A549 (cell line): ENCODE data around the gene NENF. TPM values are rescaled to one million over a fixed set of nuclear protein-coding genes. Genes with fewer than 3 reads are reported as not detected.

Source experiments
- ATAC-seq, 2 experiments: fragments of 200-7000 bp in 1 of 2; fragments of >200 bp in 1 of 2; cut with Nextera tagmentation in 1 of 2; cut with Tn5 transposase in 1 of 2; 3 replicates each; pipeline versions ENCODE4 v1.8.0 to v1.9.1; 2018 to 2020; ENCODE audit warnings: mild to moderate bottlenecking in 1 of 2, moderate library complexity in 1 of 2
- CTCF ChIA-PET: fragments of 300-600 bp; sonication (Branson Sonifier 250); formaldehyde crosslinking; extraction: SDS; loops from one replicate; lab custom pipeline; 2021; ENCODE audit warnings: antibody characterized with exemption, inconsistent platforms; lab: Yijun Ruan, JAX
- POLR2A ChIA-PET: fragments of 350-600 bp; formaldehyde crosslinking; extraction: SDS; loops from one replicate; lab custom pipeline; 2021; ENCODE audit warnings: antibody characterized with exemption, inconsistent platforms; lab: Yijun Ruan, JAX
- DNase-seq, 2 experiments: peaks; one replicate each; pipeline versions ENCODE4 v3.0.0 to v3.0.0-alpha.2; 2011 to 2016; ENCODE audit warnings: low read depth in 1 of 2, low spot score in 1 of 2
- FAIRE-seq: peaks from 2 replicates; lab custom pipeline; 2011; peaks lifted over from hg19 to GRCh38; lab: Jason Lieb, UNC
- H3K27ac ChIP-seq, 2 experiments: fragments of >200 bp; sonication (Bioruptor Twin); formaldehyde crosslinking; 3 replicates each; pipeline ENCODE4 v1.5.1; 2016 to 2017
- H3K4me1 ChIP-seq: fragments of >200 bp; sonication (Bioruptor Twin); formaldehyde crosslinking; 3 replicates; pipeline ENCODE4 v1.6.1; 2016
- H3K4me2 ChIP-seq: fragments of >200 bp; sonication (Bioruptor Twin); formaldehyde crosslinking; 3 replicates; pipeline ENCODE4 v1.6.1; 2016
- H3K4me3 ChIP-seq: fragments of >200 bp; sonication (Bioruptor Twin); formaldehyde crosslinking; 3 replicates; pipeline ENCODE4 v1.5.1; 2016
- H3K9me3 ChIP-seq: fragments of >200 bp; sonication (Bioruptor Twin); formaldehyde crosslinking; 3 replicates; pipeline ENCODE4 v1.6.1; 2016
- CHD2 ChIP-seq: fragments of 150-350 bp; IDR thresholded peaks from 2 replicates; pipeline ENCODE4 v1.6.1; 2014; ENCODE audit warnings: low read length; ENCODE audit not compliant: partially characterized antibody
- EHMT2 ChIP-seq: fragments of 200-600 bp; sonication (generic); IDR thresholded peaks from 2 replicates; pipeline ENCODE4 v1.6.1; 2016; ENCODE audit warnings: antibody characterized with exemption, low read depth, mild to moderate bottlenecking, moderate library complexity
- FOSB ChIP-seq: fragments of 250-450 bp; sonication (Bioruptor Pico); IDR thresholded peaks from 2 replicates; pipeline ENCODE4 v1.5.0; 2020; ENCODE audit warnings: mild to moderate bottlenecking, moderate library complexity
- FOSL2 ChIP-seq, 2 experiments: fragments of 450-650 bp in 1 of 2; fragments of >200 bp in 1 of 2; sonication (Bioruptor Twin) in 1 of 2; formaldehyde crosslinking; IDR thresholded peaks; 2 replicates each; pipeline versions ENCODE4 v1.5.0 to v1.6.1; 2016 to 2020; ENCODE audit warnings: mild to moderate bottlenecking in 1 of 2, moderate library complexity in 1 of 2
- FOXS1 ChIP-seq: fragments of 250-450 bp; sonication (Bioruptor Pico); IDR thresholded peaks from 2 replicates; pipeline ENCODE4 v1.5.0; 2020; ENCODE audit warnings: mild to moderate bottlenecking, moderate library complexity
- HOXA7 ChIP-seq: fragments of 250-450 bp; sonication (Bioruptor Pico); IDR thresholded peaks from 2 replicates; pipeline ENCODE4 v1.5.0; 2020; ENCODE audit warnings: mild to moderate bottlenecking, moderate library complexity
- MYC ChIP-seq: IDR thresholded peaks from 2 replicates; pipeline ENCODE4 v1.6.1; 2012; ENCODE audit warnings: mild to moderate bottlenecking, inconsistent platforms, low read length, improper control_type of control experiment, borderline replicate concordance
- NPAS2 ChIP-seq: fragments of 250-450 bp; sonication (Bioruptor Pico); IDR thresholded peaks from 2 replicates; pipeline ENCODE4 v1.8.0; 2022; ENCODE audit warnings: mild to moderate bottlenecking, moderate library complexity, borderline replicate concordance
- PHF8 ChIP-seq: fragments of 200-600 bp; sonication (generic); IDR thresholded peaks from 2 replicates; pipeline ENCODE4 v1.6.1; 2016; ENCODE audit warnings: low read depth, mild to moderate bottlenecking, antibody characterized with exemption, moderate library complexity, borderline replicate concordance
- POLR2AphosphoS2 ChIP-seq: conservative IDR thresholded peaks from 2 replicates; pipeline ENCODE4 v1.6.1; 2012; ENCODE audit warnings: low read length, improper control_type of control experiment, inconsistent platforms
- RAD21 ChIP-seq, 2 experiments: fragments of >200 bp in 1 of 2; sonication (Bioruptor Twin) in 1 of 2; formaldehyde crosslinking in 1 of 2; IDR thresholded peaks in 1 of 2; conservative IDR thresholded peaks in 1 of 2; 2 replicates in 1 of 2; 3 replicates in 1 of 2; pipeline ENCODE4 v1.6.1; 2012 to 2018; ENCODE audit warnings: inconsistent platforms in 1 of 2
- RARB ChIP-seq: fragments of 250-450 bp; sonication (Bioruptor Pico); IDR thresholded peaks from 2 replicates; pipeline ENCODE4 v1.8.0; 2021; ENCODE audit warnings: mild to moderate bottlenecking, moderate library complexity
- RCOR1 ChIP-seq: fragments of 150-350 bp; IDR thresholded peaks from 2 replicates; pipeline ENCODE4 v1.6.1; 2014; ENCODE audit warnings: antibody characterized with exemption, low read length, low read depth
- SREBF2 ChIP-seq: fragments of 450-650 bp; IDR thresholded peaks from 2 replicates; pipeline ENCODE4 v1.6.1; 2014; ENCODE audit warnings: mild to moderate bottlenecking, moderate library complexity
- TP53 ChIP-seq: fragments of 250-450 bp; sonication (Bioruptor Pico); IDR thresholded peaks from 2 replicates; pipeline ENCODE4 v1.5.0; 2021; ENCODE audit warnings: mild to moderate bottlenecking, moderate library complexity
- ZNF302 ChIP-seq: fragments of 250-450 bp; sonication (Bioruptor Pico); IDR thresholded peaks from 2 replicates; pipeline ENCODE4 v1.9.0; 2021; ENCODE audit warnings: inconsistent platforms, mild to moderate bottlenecking, moderate library complexity
- WGBS: methylation state at CpG from one replicate; pipeline ENCODE4 v1.1.6; 2017; ENCODE audit errors: missing lambda C conversion rate; 5-methylcytosine and 5-hydroxymethylcytosine counted together
- polyA plus RNA-seq, 4 experiments: library from polyadenylated mRNA; depleted of rRNA in 3 of 4; stranded (reverse); fragments of >200 nt; fragmentation: RNase III in 1 of 4; extraction: RNeasy Plus Mini Kit Qiagen cat#74134 plus additional on column Dnase treatment in 1 of 4; gene quantifications; 2 replicates in 3 of 4; 3 replicates in 1 of 4; pipeline ENCODE4 v1.2.3, GENCODE V29; 2011 to 2017
- TF ChIP-seq, protein P1 (sequence below): IDR thresholded peaks from 2 replicates; pipeline ENCODE4 v1.6.1; 2012; ENCODE audit warnings: low read depth, borderline replicate concordance
- TF ChIP-seq, protein P2 (sequence below): IDR thresholded peaks from 2 replicates; pipeline ENCODE4 v1.6.1; 2012
- TF ChIP-seq, protein P3 (sequence below): fragments of 450-650 bp; IDR thresholded peaks from 2 replicates; pipeline ENCODE4 v1.6.1; 2014; ENCODE audit warnings: antibody characterized with exemption
- TF ChIP-seq, protein P4 (sequence below): IDR thresholded peaks from 2 replicates; pipeline ENCODE4 v1.6.1; 2012

NENF gene
- polyA plus RNA-seq, 2 of the 4 experiments (the other 2 are of a cell fraction): 55.3 to 83.9 TPM

DNA sequence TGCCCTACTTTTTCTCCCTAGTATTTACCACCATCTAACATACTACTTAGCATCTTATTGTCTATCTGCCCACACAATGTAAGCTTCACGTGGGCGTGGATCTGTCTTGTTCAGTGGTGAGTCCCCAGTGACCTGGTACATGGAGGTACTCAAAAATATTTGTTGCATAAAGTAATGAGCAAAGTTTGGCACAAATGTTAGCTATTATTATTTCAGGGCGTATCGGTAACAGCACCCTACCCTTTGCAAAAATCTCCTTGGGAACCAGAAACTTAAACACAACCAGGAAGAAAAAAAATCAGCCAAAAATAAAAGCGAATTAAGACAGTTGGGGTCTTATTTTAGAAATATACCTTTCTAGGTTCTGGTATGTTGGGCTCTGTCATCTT lies 454 bp upstream of the NENF start:
- H3K27ac ChIP-seq: peak overlapping the region; percentile 82 to 98
- TF ChIP-seq PHF8 (0 out of 2 replicates have a peak, but pooled peaks have one; percentile 52), ZNF302 (CRISPR knock-in tag) (no peak)
- TF ChIP-seq, all 56 proteins: peak for 1
- no peak for DNase-seq
- H3K4me2 ChIP-seq: peak overlapping the region; percentile 89
- 18% methylated on average over 5 of the region's 5 CpGs for WGBS
- H3K4me1 ChIP-seq: peaks cover 21% of the 10 kb centered on the region
- no peak for FAIRE-seq
- peak in 1 of 2 experiments; percentile 15; a peak in 3 of 6 replicates for ATAC-seq
- CTCF ChIA-PET: interaction anchor here (0.7 to 7.2 kb wide), 4 partner anchors 9 to 362 kb away, joined by 3 to 46 read pairs (median 4); no protein-coding TSS in a partner anchor
- POLR2A ChIA-PET: interaction anchor here (0.8 to 1.0 kb wide), 2 partner anchors 17 to 752 kb away, joined by 3 to 4 read pairs; partner anchors contain the start of gene PACC1
- no peaks in the 10 kb centered on the region for H3K9me3 ChIP-seq
- peak overlapping the region; percentile 71 for H3K4me3 ChIP-seq

DNA sequence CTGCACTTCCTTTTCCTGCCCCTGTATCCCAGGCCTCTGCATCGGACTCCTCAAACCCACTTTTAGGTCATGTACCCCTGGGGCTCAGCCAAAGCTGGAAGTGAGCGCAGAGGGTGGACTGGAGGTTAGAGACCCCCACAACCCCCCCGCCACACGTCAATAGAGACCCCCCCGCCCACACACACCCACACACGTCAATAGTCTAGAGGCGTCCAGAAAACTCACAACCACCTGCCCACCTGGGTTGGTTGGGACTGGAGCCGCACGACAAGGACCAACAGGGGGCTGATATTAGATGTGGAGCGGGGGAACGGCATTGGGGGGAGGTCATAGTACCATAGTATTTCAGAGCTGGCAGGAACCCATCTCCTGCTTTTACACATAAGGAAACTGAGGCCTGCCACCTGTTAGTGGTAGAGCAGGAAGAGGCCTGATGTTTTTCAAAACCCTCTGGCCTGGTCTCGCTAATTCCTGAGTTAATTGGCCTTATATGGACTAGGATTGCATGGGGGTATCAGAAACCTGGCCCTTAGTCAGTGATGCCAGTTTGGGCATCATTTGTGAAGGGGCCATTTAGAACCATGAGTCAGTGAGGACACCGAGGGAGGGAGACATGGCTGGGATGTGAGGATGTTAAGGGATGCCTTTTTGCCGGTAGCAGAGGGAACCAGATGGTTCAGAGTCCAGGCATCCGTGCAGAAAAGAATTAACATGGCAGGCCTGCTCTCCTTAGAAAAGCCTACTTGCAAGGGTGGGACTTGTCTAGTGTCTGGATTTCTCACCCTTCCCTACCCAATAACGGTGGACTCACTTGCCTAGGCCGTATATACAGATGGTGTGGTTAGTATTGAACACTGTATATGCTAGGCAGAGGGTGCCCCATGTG lies 1.1 kb downstream of the NENF start:
- DNase-seq (no peak), FAIRE-seq (no peak), ATAC-seq (no peak)
- H3K4me3 ChIP-seq: peak overlapping the region; percentile 71
- TF ChIP-seq, protein P1, sequence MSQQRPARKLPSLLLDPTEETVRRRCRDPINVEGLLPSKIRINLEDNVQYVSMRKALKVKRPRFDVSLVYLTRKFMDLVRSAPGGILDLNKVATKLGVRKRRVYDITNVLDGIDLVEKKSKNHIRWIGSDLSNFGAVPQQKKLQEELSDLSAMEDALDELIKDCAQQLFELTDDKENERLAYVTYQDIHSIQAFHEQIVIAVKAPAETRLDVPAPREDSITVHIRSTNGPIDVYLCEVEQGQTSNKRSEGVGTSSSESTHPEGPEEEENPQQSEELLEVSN: no peak
- TF ChIP-seq, protein P2, sequence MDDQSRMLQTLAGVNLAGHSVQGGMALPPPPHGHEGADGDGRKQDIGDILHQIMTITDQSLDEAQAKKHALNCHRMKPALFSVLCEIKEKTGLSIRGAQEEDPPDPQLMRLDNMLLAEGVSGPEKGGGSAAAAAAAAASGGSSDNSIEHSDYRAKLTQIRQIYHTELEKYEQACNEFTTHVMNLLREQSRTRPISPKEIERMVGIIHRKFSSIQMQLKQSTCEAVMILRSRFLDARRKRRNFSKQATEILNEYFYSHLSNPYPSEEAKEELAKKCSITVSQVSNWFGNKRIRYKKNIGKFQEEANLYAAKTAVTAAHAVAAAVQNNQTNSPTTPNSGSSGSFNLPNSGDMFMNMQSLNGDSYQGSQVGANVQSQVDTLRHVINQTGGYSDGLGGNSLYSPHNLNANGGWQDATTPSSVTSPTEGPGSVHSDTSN: no peak
- no peak for TF ChIP-seq FOSL2 (IDR thresholded peaks at IDR 0.05)
- TF ChIP-seq FOSL2 (CRISPR knock-in tag; IDR thresholded peaks at IDR 0.05): no peak
- no peak for TF ChIP-seq TP53 (CRISPR knock-in tag)
- TF ChIP-seq HOXA7 (CRISPR knock-in tag): no peak
- TF ChIP-seq EHMT2: no peak
- TF ChIP-seq, protein P3, sequence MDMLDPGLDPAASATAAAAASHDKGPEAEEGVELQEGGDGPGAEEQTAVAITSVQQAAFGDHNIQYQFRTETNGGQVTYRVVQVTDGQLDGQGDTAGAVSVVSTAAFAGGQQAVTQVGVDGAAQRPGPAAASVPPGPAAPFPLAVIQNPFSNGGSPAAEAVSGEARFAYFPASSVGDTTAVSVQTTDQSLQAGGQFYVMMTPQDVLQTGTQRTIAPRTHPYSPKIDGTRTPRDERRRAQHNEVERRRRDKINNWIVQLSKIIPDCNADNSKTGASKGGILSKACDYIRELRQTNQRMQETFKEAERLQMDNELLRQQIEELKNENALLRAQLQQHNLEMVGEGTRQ: no peak
- no peak for TF ChIP-seq MYC
- no peak for TF ChIP-seq RAD21 (conservative IDR thresholded peaks at IDR 0.05 in 1 of 2, IDR thresholded peaks at IDR 0.05 in 1 of 2)
- no peak for TF ChIP-seq RARB (CRISPR knock-in tag)
- TF ChIP-seq RCOR1: no peak
- no peak for TF ChIP-seq SREBF2
- TF ChIP-seq POLR2AphosphoS2: no peak
- no peak for TF ChIP-seq NPAS2 (CRISPR knock-in tag)
- no peak for TF ChIP-seq CHD2
- TF ChIP-seq FOSB (CRISPR knock-in tag): no peak
- no peak for TF ChIP-seq FOXS1 (CRISPR knock-in tag)
- TF ChIP-seq, protein P4, sequence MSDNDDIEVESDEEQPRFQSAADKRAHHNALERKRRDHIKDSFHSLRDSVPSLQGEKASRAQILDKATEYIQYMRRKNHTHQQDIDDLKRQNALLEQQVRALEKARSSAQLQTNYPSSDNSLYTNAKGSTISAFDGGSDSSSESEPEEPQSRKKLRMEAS: no peak
- peaks cover 23% of the 10 kb centered on the region for H3K4me1 ChIP-seq
- peak overlapping the region; percentile 82 to 98 for H3K27ac ChIP-seq
- peak overlapping the region; percentile 89 for H3K4me2 ChIP-seq
- CTCF ChIA-PET: interaction anchor here (2.2 to 7.2 kb wide), 2 partner anchors 8 to 23 kb away, joined by 5 to 46 read pairs; no protein-coding TSS in a partner anchor
- WGBS: 53% methylated on average over 17 of the region's 17 CpGs
- H3K9me3 ChIP-seq: no peaks in the 10 kb centered on the region
- POLR2A ChIA-PET: no interaction called here
